Measurements from ENCODE around the gene CCNY. TPM values are rescaled to one million over a fixed set of nuclear protein-coding genes. Genes with fewer than 3 reads are reported as not detected.
A peak's percentile ranks its signal among the peaks of the same experiment; 100 is the strongest.

Gene CCNY
- total and polyA plus RNA-seq, 2 of the 13 experiments (the other 11 are each of a cell fraction or from before 2014, with no cell fraction given) = 48.2 to 54.7 TPM

- no peak for TF ChIP-seq RFXAP (CRISPR knock-in tag; IDR thresholded peaks at IDR 0.05; ENCODE audit: borderline replicate concordance)
- TF ChIP-seq SP140L (CRISPR knock-in tag; IDR thresholded peaks at IDR 0.05; ENCODE audit: borderline replicate concordance) = no peak
Measured at GRCh38 chr10:35379226-35380137, 43.2 kb downstream of the CCNY start (continued).

- peaks cover 92% of the 10 kb centered on the region for H3K79me2 ChIP-seq (ENCODE audit: insufficient read depth, low read length)
- CTCF ChIA-PET (ENCODE audit: low intra/inter-chr PET ratio, low total read pairs) = no interaction called here
- no TSS peak for BruUV-seq (replicated peaks)
Measured at GRCh38 chr10:35382096-35382495, 45.8 kb downstream of the CCNY start.

GRCh38 chr10:35384265-35384868, 48.1 kb downstream of the CCNY start:
- DNase-seq (ENCODE audit: low spot score) = no peak
- H3K4me2 ChIP-seq (ENCODE audit: low read depth, low read length) = no peak overlapping the region
- H3K27ac ChIP-seq (ENCODE audit: extremely low read length, insufficient read depth, low read length) = no peak overlapping the region
- H3K9me3 ChIP-seq (ENCODE audit: low read length) = no peaks in the 10 kb centered on the region; the same call in 1 of the 2 replicates
- TF ChIP-seq SP4 (CRISPR knock-in tag; IDR thresholded peaks at IDR 0.05) (no peak), FOSL2 (CRISPR knock-in tag; IDR thresholded peaks at IDR 0.05) (peak; percentile 33), ZNF33B (CRISPR knock-in tag; IDR thresholded peaks at IDR 0.05) (no peak), ZNF101 (CRISPR knock-in tag; IDR thresholded peaks at IDR 0.05; ENCODE audit: borderline replicate concordance, low read depth) (no peak), ZNF75D (CRISPR knock-in tag; IDR thresholded peaks at IDR 0.05; ENCODE audit: borderline replicate concordance) (no peak), KLF12 (CRISPR knock-in tag; IDR thresholded peaks at IDR 0.05; ENCODE audit: borderline replicate concordance) (no peak)
- no peak overlapping the region for H3K9ac ChIP-seq (ENCODE audit: insufficient read depth, low read depth, low read length)
- peaks cover 0 to 4% of the 10 kb centered on the region in 2 experiments; a peak in 1 of 5 replicates for H3K36me3 ChIP-seq (replicated peaks in 1 of 2; ENCODE audit: control insufficient read depth in 1 of 2, insufficient read depth in 2 of 2, low read length in 2 of 2)
- peaks cover 52% of the 10 kb centered on the region for H3K4me1 ChIP-seq (ENCODE audit: insufficient read depth, low read length)
- intact Hi-C loops (cut with micrococcal nuclease; ENCODE audit: unreplicated experiment) = loop anchor here (5.0 kb wide), 1 partner anchor 37 kb away; no protein-coding TSS in a partner anchor
- no peak for FAIRE-seq
- no peak overlapping the region for H3K4me3 ChIP-seq (replicated peaks in 1 of 3; ENCODE audit: insufficient read depth in 1 of 3, low read depth in 2 of 3, low read length in 3 of 3)
- ChIA-PET POLR2A (no interaction called here), CTCF (ENCODE audit: low intra/inter-chr PET ratio, low total read pairs) (no interaction called here)
- H3K79me2 ChIP-seq (ENCODE audit: insufficient read depth, low read length) = peaks cover 91% of the 10 kb centered on the region
- H2AFZ ChIP-seq (ENCODE audit: low read length) = no peak overlapping the region
- no TSS peak for BruUV-seq (replicated peaks)
- H3K27me3 ChIP-seq (ENCODE audit: control insufficient read depth in 1 of 2, insufficient read depth in 2 of 2, low read length in 2 of 2) = no peaks in the 10 kb centered on the region
- in situ Hi-C loops (cut with HindIII; ENCODE audit: extremely low pct_ligation_motif_present, low pct_unique_long_range_greater_than_20kb) = no loop called here
- 94% methylated on average over 10 of the region's 10 CpGs for WGBS (ENCODE audit: low lambda C conversion rate)
- no peak for ATAC-seq
- H4K20me1 ChIP-seq (ENCODE audit: insufficient read depth, low read length) = peaks cover 6% of the 10 kb centered on the region; the same call in 1 of the 2 replicates

More at GRCh38 chr10:35382096-35382495, 45.8 kb downstream of the CCNY start:
- Histone ChIP-seq H3K4me2 (ENCODE audit: low read depth, low read length) (no peak overlapping the region), H3K27me3 (ENCODE audit: control insufficient read depth in 1 of 2, insufficient read depth in 2 of 2, low read length in 2 of 2) (no peaks in the 10 kb centered on the region), H3K9me3 (ENCODE audit: low read length) (no peaks in the 10 kb centered on the region), H4K20me1 (ENCODE audit: insufficient read depth, low read length) (peaks cover 16% of the 10 kb centered on the region), H3K27ac (ENCODE audit: extremely low read length, insufficient read depth, low read length) (no peak overlapping the region), H3K4me3 (replicated peaks in 1 of 3; ENCODE audit: insufficient read depth in 1 of 3, low read depth in 2 of 3, low read length in 3 of 3) (no peak overlapping the region), H3K9ac (ENCODE audit: insufficient read depth, low read depth, low read length) (no peak overlapping the region), H3K4me1 (ENCODE audit: insufficient read depth, low read length) (peaks cover 44% of the 10 kb centered on the region), H2AFZ (ENCODE audit: low read length) (no peak overlapping the region), H3K36me3 (replicated peaks in 1 of 2; ENCODE audit: control insufficient read depth in 1 of 2, insufficient read depth in 2 of 2, low read length in 2 of 2) (peaks cover 0 to 4% of the 10 kb centered on the region in 2 experiments; a peak in 1 of 5 replicates)
- FAIRE-seq (no peak), DNase-seq (ENCODE audit: low spot score) (no peak), ATAC-seq (no peak)
- TF ChIP-seq CREM (IDR thresholded peaks at IDR 0.05) = no peak
- no peak for TF ChIP-seq CREM (CRISPR knock-in tag; IDR thresholded peaks at IDR 0.05)
- intact Hi-C loops (cut with micrococcal nuclease; ENCODE audit: unreplicated experiment) = loop anchor here (5.0 kb wide), 1 partner anchor 35 kb away; no protein-coding TSS in a partner anchor
- POLR2A ChIA-PET = no interaction called here
- in situ Hi-C loops (cut with HindIII; ENCODE audit: extremely low pct_ligation_motif_present, low pct_unique_long_range_greater_than_20kb) = no loop called here
- 95% methylated on average over 8 of the region's 8 CpGs for WGBS (ENCODE audit: low lambda C conversion rate)

Data from HepG2 (cell line).